ENCODE results near the gene RPSA.
A peak's percentile ranks its signal among the peaks of the same experiment; 100 is the strongest.

RPSA gene

GRCh38 chr3:39383881-39384664 is 22.4 kb upstream of the RPSA start:
- no peaks in the 10 kb centered on the region for H3K9me3 Mint-ChIP-seq
- peak; percentile 93 for ATAC-seq
- peaks cover 44% of the 10 kb centered on the region for H3K4me1 Mint-ChIP-seq
- H3K27ac Mint-ChIP-seq: peak overlapping the region; percentile 97
- no peaks in the 10 kb centered on the region for H3K27me3 Mint-ChIP-seq
- peak overlapping the region; percentile 99 for H3K4me3 Mint-ChIP-seq
- H3K36me3 Mint-ChIP-seq: peaks cover 13% of the 10 kb centered on the region

- Mint-ChIP-seq H3K9me3 (no peaks in the 10 kb centered on the region), H3K4me3 (peak overlapping the region; percentile 99), H3K36me3 (peaks cover 13% of the 10 kb centered on the region), H3K4me1 (peaks cover 49% of the 10 kb centered on the region), H3K27ac (peak overlapping the region; percentile 97), H3K27me3 (no peaks in the 10 kb centered on the region)
- ATAC-seq: no peak
Observed at GRCh38 chr3:39384665-39385000, 21.9 kb upstream of the RPSA start.

- H3K27me3 Mint-ChIP-seq: no peaks in the 10 kb centered on the region
- H3K27ac Mint-ChIP-seq: peak overlapping the region; percentile 1
- H3K4me3 Mint-ChIP-seq: no peak overlapping the region
- no peak for ATAC-seq
- peaks cover 59% of the 10 kb centered on the region for H3K4me1 Mint-ChIP-seq
- no peaks in the 10 kb centered on the region for H3K9me3 Mint-ChIP-seq
- peaks cover 19% of the 10 kb centered on the region for H3K36me3 Mint-ChIP-seq
Observed at GRCh38 chr3:39385456-39386090, 20.9 kb upstream of the RPSA start.

- Mint-ChIP-seq H3K9me3 (no peaks in the 10 kb centered on the region), H3K36me3 (peaks cover 27% of the 10 kb centered on the region), H3K4me1 (peaks cover 65% of the 10 kb centered on the region), H3K27ac (peak overlapping the region; percentile 50), H3K4me3 (no peak overlapping the region), H3K27me3 (no peaks in the 10 kb centered on the region)
- ATAC-seq: no peak
Observed at GRCh38 chr3:39386318-39386717, 20.2 kb upstream of the RPSA start.

GRCh38 chr3:39387411-39387975 is 19.0 kb upstream of the RPSA start:
- H3K4me1 Mint-ChIP-seq: peaks cover 70% of the 10 kb centered on the region
- no peak for ATAC-seq
- H3K36me3 Mint-ChIP-seq: peaks cover 33% of the 10 kb centered on the region
- no peaks in the 10 kb centered on the region for H3K9me3 Mint-ChIP-seq
- peak overlapping the region; percentile 50 for H3K27ac Mint-ChIP-seq
- H3K4me3 Mint-ChIP-seq: no peak overlapping the region
- H3K27me3 Mint-ChIP-seq: no peaks in the 10 kb centered on the region

GRCh38 chr3:39388153-39388552 is 18.4 kb upstream of the RPSA start:
- H3K27me3 Mint-ChIP-seq: no peaks in the 10 kb centered on the region
- no peak overlapping the region for H3K4me3 Mint-ChIP-seq
- H3K4me1 Mint-ChIP-seq: peaks cover 70% of the 10 kb centered on the region
- no peaks in the 10 kb centered on the region for H3K9me3 Mint-ChIP-seq
- H3K36me3 Mint-ChIP-seq: peaks cover 34% of the 10 kb centered on the region
- no peak for ATAC-seq
- H3K27ac Mint-ChIP-seq: peak overlapping the region; percentile 50

GRCh38 chr3:39388741-39389248 is 17.7 kb upstream of the RPSA start:
- Mint-ChIP-seq H3K27me3 (no peaks in the 10 kb centered on the region), H3K9me3 (no peaks in the 10 kb centered on the region), H3K36me3 (peaks cover 40% of the 10 kb centered on the region), H3K27ac (peak overlapping the region; percentile 50), H3K4me3 (peak overlapping the region; percentile 27), H3K4me1 (peaks cover 70% of the 10 kb centered on the region)
- ATAC-seq: peak; percentile 78

GRCh38 chr3:39390181-39390580 is 16.3 kb upstream of the RPSA start:
- ATAC-seq: no peak
- peaks cover 52% of the 10 kb centered on the region for H3K36me3 Mint-ChIP-seq
- H3K9me3 Mint-ChIP-seq: no peaks in the 10 kb centered on the region
- H3K4me1 Mint-ChIP-seq: peaks cover 64% of the 10 kb centered on the region
- no peak overlapping the region for H3K4me3 Mint-ChIP-seq
- H3K27me3 Mint-ChIP-seq: no peaks in the 10 kb centered on the region
- H3K27ac Mint-ChIP-seq: peak overlapping the region; percentile 50

- no peaks in the 10 kb centered on the region for H3K27me3 Mint-ChIP-seq
- no peak for ATAC-seq
- H3K27ac Mint-ChIP-seq: no peak overlapping the region
- peaks cover 81% of the 10 kb centered on the region for H3K36me3 Mint-ChIP-seq
- H3K4me1 Mint-ChIP-seq: peaks cover under 1% of the 10 kb centered on the region
- H3K9me3 Mint-ChIP-seq: no peaks in the 10 kb centered on the region
- no peak overlapping the region for H3K4me3 Mint-ChIP-seq
Observed at GRCh38 chr3:39396690-39397089, 9.8 kb upstream of the RPSA start.

GRCh38 chr3:39398700-39399099 is 7.8 kb upstream of the RPSA start:
- H3K9me3 Mint-ChIP-seq: no peaks in the 10 kb centered on the region
- H3K4me3 Mint-ChIP-seq: no peak overlapping the region
- no peak for ATAC-seq
- peaks cover 72% of the 10 kb centered on the region for H3K36me3 Mint-ChIP-seq
- no peak overlapping the region for H3K27ac Mint-ChIP-seq
- H3K4me1 Mint-ChIP-seq: no peaks in the 10 kb centered on the region
- H3K27me3 Mint-ChIP-seq: no peaks in the 10 kb centered on the region

- Mint-ChIP-seq H3K4me3 (no peak overlapping the region), H3K36me3 (peaks cover 43% of the 10 kb centered on the region), H3K9me3 (no peaks in the 10 kb centered on the region), H3K4me1 (no peaks in the 10 kb centered on the region), H3K27me3 (no peaks in the 10 kb centered on the region), H3K27ac (no peak overlapping the region)
- ATAC-seq: no peak
Observed at GRCh38 chr3:39401983-39402382, 4.5 kb upstream of the RPSA start.

- Mint-ChIP-seq H3K36me3 (peaks cover 38% of the 10 kb centered on the region), H3K4me3 (no peak overlapping the region), H3K27ac (peak overlapping the region; percentile 87)
Observed at GRCh38 chr3:39404943-39405686, 1.4 kb upstream of the RPSA start.

GRCh38 chr3:39405687-39406367 is 693 bp upstream of the RPSA start:
- Mint-ChIP-seq H3K36me3 (peaks cover 37% of the 10 kb centered on the region), H3K27ac (peak overlapping the region; percentile 87), H3K27me3 (no peaks in the 10 kb centered on the region), H3K4me1 (peaks cover 34% of the 10 kb centered on the region), H3K4me3 (peak overlapping the region; percentile 85), H3K9me3 (no peaks in the 10 kb centered on the region)
- no peak for ATAC-seq

More at GRCh38 chr3:39404943-39405686, 1.4 kb upstream of the RPSA start:
- Mint-ChIP-seq H3K27me3 (no peaks in the 10 kb centered on the region), H3K4me1 (peaks cover 29% of the 10 kb centered on the region), H3K9me3 (no peaks in the 10 kb centered on the region)
- no peak for ATAC-seq

- H3K4me3 Mint-ChIP-seq: peak overlapping the region; percentile 85
- no peak for ATAC-seq
- H3K4me1 Mint-ChIP-seq: peaks cover 41% of the 10 kb centered on the region
- peak overlapping the region; percentile 87 for H3K27ac Mint-ChIP-seq
- H3K27me3 Mint-ChIP-seq: no peaks in the 10 kb centered on the region
- H3K9me3 Mint-ChIP-seq: no peaks in the 10 kb centered on the region
- peaks cover 46% of the 10 kb centered on the region for H3K36me3 Mint-ChIP-seq
Observed at GRCh38 chr3:39407259-39407629, 724 bp downstream of the RPSA start.

Data from stimulated activated memory B cell treated with anti-CD40 and anti-IgM and Interleukin-4, amounts not matched to agents 10 μg/mL and 1 μg/mL and 100 μg/mL, for 72 hours (primary cell).